DND-41 (cell line): ENCODE measurements around the gene KCNN2.

ENCODE experiments used
- EZH2 ChIP-seq: IDR thresholded peaks from 3 replicates; pipeline ENCODE4 v1.6.1; 2012; ENCODE audit warnings: borderline replicate concordance, low read depth, mild to moderate bottlenecking, moderate library complexity, low read length, inconsistent platforms; ENCODE audit not compliant: severe bottlenecking
- TF ChIP-seq, protein P1 (sequence below): IDR thresholded peaks from 2 replicates; pipeline ENCODE4 v1.5.1; 2012; ENCODE audit warnings: borderline replicate concordance, low read length, moderate library complexity, mild to moderate bottlenecking; ENCODE audit not compliant: poor library complexity, severe bottlenecking; ENCODE audit errors: extremely low read depth

DNA sequence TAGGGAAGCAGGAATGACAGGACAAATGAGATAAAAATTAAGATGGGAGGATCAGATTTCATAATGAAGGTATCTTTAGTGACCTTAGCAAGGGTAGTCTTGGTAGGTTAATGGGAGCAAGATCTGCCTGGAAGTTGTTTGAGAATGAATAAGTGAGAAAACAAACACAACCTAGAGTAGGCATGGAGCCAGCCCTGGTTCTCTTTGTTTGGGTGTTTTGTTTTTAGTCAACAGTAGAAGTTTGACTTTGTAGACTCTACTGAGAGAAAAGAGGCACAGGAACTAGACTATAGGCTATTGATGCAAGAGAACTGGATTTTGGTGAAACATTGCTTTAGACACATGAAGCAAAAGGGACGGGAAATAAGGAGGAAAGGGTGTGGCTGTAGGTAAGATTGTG is 40.3 kb downstream of the KCNN2 start:
- TF ChIP-seq, protein P1, sequence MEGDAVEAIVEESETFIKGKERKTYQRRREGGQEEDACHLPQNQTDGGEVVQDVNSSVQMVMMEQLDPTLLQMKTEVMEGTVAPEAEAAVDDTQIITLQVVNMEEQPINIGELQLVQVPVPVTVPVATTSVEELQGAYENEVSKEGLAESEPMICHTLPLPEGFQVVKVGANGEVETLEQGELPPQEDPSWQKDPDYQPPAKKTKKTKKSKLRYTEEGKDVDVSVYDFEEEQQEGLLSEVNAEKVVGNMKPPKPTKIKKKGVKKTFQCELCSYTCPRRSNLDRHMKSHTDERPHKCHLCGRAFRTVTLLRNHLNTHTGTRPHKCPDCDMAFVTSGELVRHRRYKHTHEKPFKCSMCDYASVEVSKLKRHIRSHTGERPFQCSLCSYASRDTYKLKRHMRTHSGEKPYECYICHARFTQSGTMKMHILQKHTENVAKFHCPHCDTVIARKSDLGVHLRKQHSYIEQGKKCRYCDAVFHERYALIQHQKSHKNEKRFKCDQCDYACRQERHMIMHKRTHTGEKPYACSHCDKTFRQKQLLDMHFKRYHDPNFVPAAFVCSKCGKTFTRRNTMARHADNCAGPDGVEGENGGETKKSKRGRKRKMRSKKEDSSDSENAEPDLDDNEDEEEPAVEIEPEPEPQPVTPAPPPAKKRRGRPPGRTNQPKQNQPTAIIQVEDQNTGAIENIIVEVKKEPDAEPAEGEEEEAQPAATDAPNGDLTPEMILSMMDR, result no peak
- no peak for TF ChIP-seq EZH2
